ENCODE data around the gene CA10.

Gene CA10

GRCh38 chr17:51995797-51996403, 162.6 kb downstream of the CA10 start:
- H3K9ac ChIP-seq (ENCODE audit: low read length): no peak overlapping the region
- H3K36me3 ChIP-seq (ENCODE audit: insufficient read depth, low read length): no peaks in the 10 kb centered on the region
- no peak overlapping the region for H3K4me3 ChIP-seq (ENCODE audit: low read depth in 1 of 2, low read length in 2 of 2)
- no peaks in the 10 kb centered on the region for H3K4me1 ChIP-seq (ENCODE audit: insufficient read depth, low read length)
- no peaks in the 10 kb centered on the region for H3K9me3 ChIP-seq (ENCODE audit: low read length)
- no peak overlapping the region for H3K27ac ChIP-seq (ENCODE audit: low read depth, low read length)
- no peaks in the 10 kb centered on the region for H3K27me3 ChIP-seq (ENCODE audit: control insufficient read depth in 1 of 2, insufficient read depth in 2 of 2, low read length in 2 of 2)

DNA sequence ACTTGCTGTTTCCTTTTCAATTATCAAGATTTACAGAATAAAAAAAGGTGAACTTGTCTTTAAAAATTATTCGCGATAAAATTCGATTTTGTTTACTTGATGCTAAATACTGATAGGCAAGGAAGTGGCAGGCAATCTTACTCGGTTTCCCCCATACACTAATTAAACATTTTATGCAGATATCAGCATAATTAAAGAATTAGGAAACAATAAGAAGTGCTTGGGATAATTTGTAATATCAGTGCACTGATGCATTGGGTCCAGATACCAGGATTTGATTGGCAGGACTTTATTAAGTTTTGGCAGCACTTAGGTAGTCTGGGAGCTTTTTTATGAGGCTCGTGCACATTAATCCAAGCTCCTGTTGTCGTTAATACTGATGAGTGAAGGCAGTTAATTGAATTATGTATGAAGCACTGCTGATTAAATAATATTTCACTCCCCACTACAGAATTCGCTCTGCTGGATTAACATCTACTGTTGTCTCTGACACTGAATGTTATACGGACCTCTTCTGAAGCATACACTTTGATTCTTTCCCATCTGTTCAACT, 165.6 kb downstream of the CA10 start:
- Histone ChIP-seq H3K4me3 (ENCODE audit: low read depth in 1 of 2, low read length in 2 of 2) (no peak overlapping the region), H3K9me3 (ENCODE audit: low read length) (no peaks in the 10 kb centered on the region), H3K27me3 (ENCODE audit: control insufficient read depth in 1 of 2, insufficient read depth in 2 of 2, low read length in 2 of 2) (no peaks in the 10 kb centered on the region), H3K4me1 (ENCODE audit: insufficient read depth, low read length) (no peaks in the 10 kb centered on the region), H3K9ac (ENCODE audit: low read length) (no peak overlapping the region), H3K36me3 (ENCODE audit: insufficient read depth, low read length) (no peaks in the 10 kb centered on the region), H3K27ac (ENCODE audit: low read depth, low read length) (no peak overlapping the region)

GRCh38 chr17:51971121-51971520, 187.4 kb downstream of the CA10 start:
- no peaks in the 10 kb centered on the region for H3K36me3 ChIP-seq (ENCODE audit: insufficient read depth, low read length)
- H3K27me3 ChIP-seq (ENCODE audit: control insufficient read depth in 1 of 2, insufficient read depth in 2 of 2, low read length in 2 of 2): no peaks in the 10 kb centered on the region
- H3K9me3 ChIP-seq (ENCODE audit: low read length): no peaks in the 10 kb centered on the region
- no peak overlapping the region for H3K9ac ChIP-seq (ENCODE audit: low read length)
- H3K27ac ChIP-seq (ENCODE audit: low read depth, low read length): no peak overlapping the region
- no peak overlapping the region for H3K4me3 ChIP-seq (ENCODE audit: low read depth in 1 of 2, low read length in 2 of 2)
- no peaks in the 10 kb centered on the region for H3K4me1 ChIP-seq (ENCODE audit: insufficient read depth, low read length)

GRCh38 chr17:51961689-51962088, 196.8 kb downstream of the CA10 start:
- Histone ChIP-seq H3K9me3 (ENCODE audit: low read length) (no peaks in the 10 kb centered on the region), H3K27me3 (ENCODE audit: control insufficient read depth in 1 of 2, insufficient read depth in 2 of 2, low read length in 2 of 2) (no peaks in the 10 kb centered on the region), H3K27ac (ENCODE audit: low read depth, low read length) (no peak overlapping the region), H3K36me3 (ENCODE audit: insufficient read depth, low read length) (no peaks in the 10 kb centered on the region), H3K9ac (ENCODE audit: low read length) (no peak overlapping the region), H3K4me1 (ENCODE audit: insufficient read depth, low read length) (no peaks in the 10 kb centered on the region), H3K4me3 (ENCODE audit: low read depth in 1 of 2, low read length in 2 of 2) (no peak overlapping the region)

- no peaks in the 10 kb centered on the region for H3K9me3 ChIP-seq (ENCODE audit: low read length)
- no peak overlapping the region for H3K9ac ChIP-seq (ENCODE audit: low read length)
- H3K27ac ChIP-seq (ENCODE audit: low read depth, low read length): no peak overlapping the region
- H3K4me3 ChIP-seq (ENCODE audit: low read depth in 1 of 2, low read length in 2 of 2): no peak overlapping the region
- no peaks in the 10 kb centered on the region for H3K36me3 ChIP-seq (ENCODE audit: insufficient read depth, low read length)
- H3K27me3 ChIP-seq (ENCODE audit: control insufficient read depth in 1 of 2, insufficient read depth in 2 of 2, low read length in 2 of 2): no peaks in the 10 kb centered on the region
- H3K4me1 ChIP-seq (ENCODE audit: insufficient read depth, low read length): no peaks in the 10 kb centered on the region
Observed at GRCh38 chr17:51957786-51958185, 200.7 kb downstream of the CA10 start.

GRCh38 chr17:51955245-51955644, 203.3 kb downstream of the CA10 start:
- Histone ChIP-seq H3K27me3 (ENCODE audit: control insufficient read depth in 1 of 2, insufficient read depth in 2 of 2, low read length in 2 of 2) (no peaks in the 10 kb centered on the region), H3K27ac (ENCODE audit: low read depth, low read length) (no peak overlapping the region), H3K4me1 (ENCODE audit: insufficient read depth, low read length) (no peaks in the 10 kb centered on the region), H3K9me3 (ENCODE audit: low read length) (no peaks in the 10 kb centered on the region), H3K4me3 (ENCODE audit: low read depth in 1 of 2, low read length in 2 of 2) (no peak overlapping the region), H3K36me3 (ENCODE audit: insufficient read depth, low read length) (no peaks in the 10 kb centered on the region), H3K9ac (ENCODE audit: low read length) (no peak overlapping the region)

- Histone ChIP-seq H3K36me3 (ENCODE audit: insufficient read depth, low read length) (no peaks in the 10 kb centered on the region), H3K4me1 (ENCODE audit: insufficient read depth, low read length) (no peaks in the 10 kb centered on the region), H3K9me3 (ENCODE audit: low read length) (no peaks in the 10 kb centered on the region), H3K9ac (ENCODE audit: low read length) (no peak overlapping the region), H3K4me3 (ENCODE audit: low read depth in 1 of 2, low read length in 2 of 2) (no peak overlapping the region), H3K27me3 (ENCODE audit: control insufficient read depth in 1 of 2, insufficient read depth in 2 of 2, low read length in 2 of 2) (no peaks in the 10 kb centered on the region), H3K27ac (ENCODE audit: low read depth, low read length) (no peak overlapping the region)
Observed at GRCh38 chr17:51954232-51954765, 204.2 kb downstream of the CA10 start.

DNA sequence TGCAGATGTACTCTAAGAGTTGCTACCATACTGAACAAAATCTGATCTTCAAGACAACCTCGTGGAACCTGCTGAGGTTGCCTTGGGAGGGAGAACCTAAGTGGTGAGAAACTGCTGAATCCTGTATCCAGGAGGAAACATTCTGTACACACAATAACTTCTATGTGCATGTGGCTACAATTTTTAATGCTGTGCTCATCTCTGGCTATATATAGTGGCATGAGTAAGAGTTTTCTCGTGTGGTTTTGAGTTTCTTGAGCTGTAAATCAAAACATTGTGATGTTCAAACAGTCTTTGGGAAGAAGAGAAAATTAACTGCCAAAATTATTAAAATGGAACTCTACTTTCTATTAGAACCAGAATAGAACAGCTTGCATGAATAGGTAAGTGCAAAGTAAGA, 206.8 kb downstream of the CA10 start:
- Histone ChIP-seq H3K4me1 (ENCODE audit: insufficient read depth, low read length) (no peaks in the 10 kb centered on the region), H3K4me3 (ENCODE audit: low read depth in 1 of 2, low read length in 2 of 2) (no peak overlapping the region), H3K9ac (ENCODE audit: low read length) (no peak overlapping the region), H3K36me3 (ENCODE audit: insufficient read depth, low read length) (no peaks in the 10 kb centered on the region), H3K27me3 (ENCODE audit: control insufficient read depth in 1 of 2, insufficient read depth in 2 of 2, low read length in 2 of 2) (no peaks in the 10 kb centered on the region), H3K9me3 (ENCODE audit: low read length) (no peaks in the 10 kb centered on the region), H3K27ac (ENCODE audit: low read depth, low read length) (no peak overlapping the region)

- H3K36me3 ChIP-seq (ENCODE audit: insufficient read depth, low read length): no peaks in the 10 kb centered on the region
- H3K9me3 ChIP-seq (ENCODE audit: low read length): no peaks in the 10 kb centered on the region
- H3K27ac ChIP-seq (ENCODE audit: low read depth, low read length): no peak overlapping the region
- no peak overlapping the region for H3K4me3 ChIP-seq (ENCODE audit: low read depth in 1 of 2, low read length in 2 of 2)
- no peaks in the 10 kb centered on the region for H3K27me3 ChIP-seq (ENCODE audit: control insufficient read depth in 1 of 2, insufficient read depth in 2 of 2, low read length in 2 of 2)
- no peaks in the 10 kb centered on the region for H3K4me1 ChIP-seq (ENCODE audit: insufficient read depth, low read length)
- no peak overlapping the region for H3K9ac ChIP-seq (ENCODE audit: low read length)
Observed at GRCh38 chr17:51948128-51948527, 210.4 kb downstream of the CA10 start.

- Histone ChIP-seq H3K4me3 (ENCODE audit: low read depth in 1 of 2, low read length in 2 of 2) (no peak overlapping the region), H3K9me3 (ENCODE audit: low read length) (no peaks in the 10 kb centered on the region), H3K27me3 (ENCODE audit: control insufficient read depth in 1 of 2, insufficient read depth in 2 of 2, low read length in 2 of 2) (no peaks in the 10 kb centered on the region), H3K36me3 (ENCODE audit: insufficient read depth, low read length) (no peaks in the 10 kb centered on the region), H3K9ac (ENCODE audit: low read length) (no peak overlapping the region), H3K27ac (ENCODE audit: low read depth, low read length) (no peak overlapping the region), H3K4me1 (ENCODE audit: insufficient read depth, low read length) (no peaks in the 10 kb centered on the region)
Observed at GRCh38 chr17:51947160-51947735, 211.3 kb downstream of the CA10 start.

GRCh38 chr17:51946311-51946710, 212.2 kb downstream of the CA10 start:
- Histone ChIP-seq H3K27ac (ENCODE audit: low read depth, low read length) (no peak overlapping the region), H3K9ac (ENCODE audit: low read length) (no peak overlapping the region), H3K27me3 (ENCODE audit: control insufficient read depth in 1 of 2, insufficient read depth in 2 of 2, low read length in 2 of 2) (no peaks in the 10 kb centered on the region), H3K36me3 (ENCODE audit: insufficient read depth, low read length) (no peaks in the 10 kb centered on the region), H3K4me1 (ENCODE audit: insufficient read depth, low read length) (no peaks in the 10 kb centered on the region), H3K4me3 (ENCODE audit: low read depth in 1 of 2, low read length in 2 of 2) (no peak overlapping the region), H3K9me3 (ENCODE audit: low read length) (no peaks in the 10 kb centered on the region)

DNA sequence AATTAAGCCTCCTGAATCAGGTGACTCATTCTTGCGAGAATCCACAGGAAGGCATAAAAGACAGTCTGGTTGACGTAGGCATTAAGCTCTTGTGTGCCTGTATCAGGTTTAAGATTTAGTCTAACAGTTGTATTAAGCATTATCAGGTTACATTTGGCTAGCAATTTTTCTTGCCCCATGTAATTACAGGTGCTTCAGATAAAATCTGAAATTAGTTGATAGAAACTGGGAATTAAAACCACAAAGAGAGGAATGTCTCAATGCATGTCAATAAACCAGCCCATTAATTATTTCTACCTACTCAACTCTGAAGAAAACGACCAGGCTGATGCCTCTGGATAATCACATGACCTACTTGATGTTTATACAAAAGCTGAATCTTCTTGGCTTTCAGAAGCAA, 217.2 kb downstream of the CA10 start:
- H3K4me3 ChIP-seq (ENCODE audit: low read depth in 1 of 2, low read length in 2 of 2): no peak overlapping the region
- H3K27ac ChIP-seq (ENCODE audit: low read depth, low read length): no peak overlapping the region
- no peaks in the 10 kb centered on the region for H3K9me3 ChIP-seq (ENCODE audit: low read length)
- H3K4me1 ChIP-seq (ENCODE audit: insufficient read depth, low read length): no peaks in the 10 kb centered on the region
- no peak overlapping the region for H3K9ac ChIP-seq (ENCODE audit: low read length)
- H3K27me3 ChIP-seq (ENCODE audit: control insufficient read depth in 1 of 2, insufficient read depth in 2 of 2, low read length in 2 of 2): no peaks in the 10 kb centered on the region
- H3K36me3 ChIP-seq (ENCODE audit: insufficient read depth, low read length): no peaks in the 10 kb centered on the region
